ENCODE results near the gene TJP3. TPM values are rescaled to one million over a fixed set of nuclear protein-coding genes. Genes with fewer than 3 reads are reported as not detected.
A peak's percentile ranks its signal among the peaks of the same experiment; 100 is the strongest.
"Not testable (repeated sequence)": the region's sequence is repeated elsewhere in the genome, so short reads cannot be mapped to it uniquely, and the experiment has no call there.

TJP3 gene
- total RNA-seq, 1 experiment from 2014 or later = not detected

DNA sequence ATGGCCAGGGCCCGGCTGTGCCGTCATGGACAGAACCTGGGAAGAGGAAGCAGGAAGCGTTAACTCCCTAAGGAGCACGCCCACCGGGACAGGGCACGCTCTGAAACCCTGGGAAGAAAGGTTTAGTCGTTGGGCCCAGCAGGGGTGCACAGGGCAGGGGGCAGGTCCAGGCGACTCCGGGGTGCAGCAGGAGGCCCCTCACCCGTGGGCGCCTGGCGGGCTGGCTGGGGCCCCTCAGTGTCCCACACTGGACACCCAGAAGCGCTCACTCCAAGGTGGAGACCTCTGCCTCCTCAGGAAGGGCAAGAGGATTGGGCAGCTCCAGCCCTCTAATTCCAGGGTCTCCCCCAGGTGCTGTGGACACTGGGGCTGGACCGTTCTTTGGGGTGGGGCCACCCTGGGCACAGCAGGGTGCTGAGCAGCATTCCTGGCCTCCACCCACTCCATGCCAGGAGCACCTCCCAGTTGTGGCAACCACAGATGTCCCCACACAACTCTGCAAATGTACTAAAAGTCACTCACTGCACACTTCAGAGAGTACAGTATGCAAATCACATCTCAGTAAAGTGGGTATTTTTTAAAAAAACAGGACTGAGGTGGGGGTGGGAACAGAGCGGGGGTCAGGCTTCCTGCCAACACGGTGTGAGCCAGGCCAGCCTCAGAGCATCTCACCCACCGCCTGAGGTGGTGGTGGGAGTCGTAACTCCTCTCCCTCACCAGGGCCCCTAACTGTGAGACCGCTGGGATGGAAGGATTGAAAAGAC lies 43.1 kb upstream of the TJP3 start:
- H2AFZ ChIP-seq (ENCODE audit: low read length) = peak overlapping the region; percentile 44; the same call in 1 of the 2 replicates
- peaks cover 21% of the 10 kb centered on the region for H3K4me1 ChIP-seq (ENCODE audit: low read length)
- peak overlapping the region; percentile 69 for H3K9ac ChIP-seq (ENCODE audit: low read length)
- peak overlapping the region; percentile 60 for H3K4me3 ChIP-seq (ENCODE audit: low read length)
- no peaks in the 10 kb centered on the region for H3K79me2 ChIP-seq (ENCODE audit: low read length)
- no peaks in the 10 kb centered on the region for H3K36me3 ChIP-seq (ENCODE audit: insufficient read depth, low read length)
- no peaks in the 10 kb centered on the region for H3K9me2 ChIP-seq (replicated peaks; ENCODE audit: insufficient read depth, low read length)
- H3K27ac ChIP-seq (ENCODE audit: low read length) = peak overlapping the region; percentile 61
- no peaks in the 10 kb centered on the region for H3K27me3 ChIP-seq (ENCODE audit: low read length)
- H3K4me2 ChIP-seq (ENCODE audit: low read depth, low read length, poor library complexity, severe bottlenecking) = peak overlapping the region; percentile 79
- peak; percentile 84 for DNase-seq
- H3K9me3 ChIP-seq (ENCODE audit: low read length) = no peaks in the 10 kb centered on the region
- H4K20me1 ChIP-seq (ENCODE audit: insufficient read depth, low read depth, low read length) = peaks cover 19% of the 10 kb centered on the region; the same call in 1 of the 2 replicates

DNA sequence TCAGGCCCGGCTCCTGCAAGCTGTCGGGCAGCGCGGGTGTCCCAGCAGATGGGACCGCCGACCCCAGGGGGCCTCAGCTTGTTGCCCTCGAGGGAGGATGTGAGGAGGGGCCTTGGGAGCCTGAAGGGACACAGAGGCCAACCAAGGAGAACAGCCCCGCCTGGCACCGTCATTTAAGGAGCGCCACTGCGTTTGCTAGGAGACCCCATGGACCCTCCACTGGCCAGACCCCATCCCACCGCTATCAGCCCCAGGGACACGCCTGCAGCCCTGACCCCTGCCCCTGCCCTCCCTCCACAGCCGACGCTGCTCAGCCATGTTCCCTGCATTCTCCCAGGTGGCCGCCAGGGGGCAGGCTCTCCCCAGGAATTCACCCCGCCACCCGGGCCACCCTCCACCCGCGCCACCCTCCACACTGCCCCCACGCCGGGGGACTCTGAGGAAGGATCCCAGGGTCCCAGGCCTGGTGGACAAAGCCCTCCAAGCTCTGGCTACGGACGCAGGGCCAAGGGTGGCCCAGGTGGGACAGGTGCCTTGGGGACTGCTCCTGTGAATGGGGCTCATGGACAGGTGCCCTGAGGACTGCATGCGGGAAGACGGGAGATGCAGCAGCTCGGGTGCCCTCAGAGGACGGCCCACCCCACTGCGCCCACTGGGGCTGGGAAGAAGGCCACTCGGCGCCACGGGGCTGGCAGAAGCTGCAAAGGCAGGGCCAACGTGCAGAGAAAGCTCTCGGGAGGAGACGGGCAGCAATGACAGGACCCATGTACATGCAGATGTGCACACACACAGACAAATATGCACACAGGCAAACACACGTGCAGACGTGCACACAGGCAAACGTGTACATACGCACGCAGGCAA lies 42.3 kb upstream of the TJP3 start:
- DNase-seq = peak; percentile 76
- Histone ChIP-seq H3K36me3 (ENCODE audit: insufficient read depth, low read length) (no peaks in the 10 kb centered on the region), H3K4me1 (ENCODE audit: low read length) (peaks cover 21% of the 10 kb centered on the region), H3K4me2 (ENCODE audit: low read depth, low read length, poor library complexity, severe bottlenecking) (peak overlapping the region; percentile 79), H3K9ac (ENCODE audit: low read length) (peak overlapping the region; percentile 69), H3K79me2 (ENCODE audit: low read length) (no peaks in the 10 kb centered on the region), H3K27me3 (ENCODE audit: low read length) (no peaks in the 10 kb centered on the region), H3K9me2 (replicated peaks; ENCODE audit: insufficient read depth, low read length) (no peaks in the 10 kb centered on the region), H2AFZ (ENCODE audit: low read length) (peak overlapping the region; percentile 44; the same call in 1 of the 2 replicates), H3K9me3 (ENCODE audit: low read length) (no peaks in the 10 kb centered on the region), H3K27ac (ENCODE audit: low read length) (peak overlapping the region; percentile 61), H3K4me3 (ENCODE audit: low read length) (peak overlapping the region; percentile 60), H4K20me1 (ENCODE audit: insufficient read depth, low read depth, low read length) (peaks cover 19% of the 10 kb centered on the region; the same call in 1 of the 2 replicates)

DNA sequence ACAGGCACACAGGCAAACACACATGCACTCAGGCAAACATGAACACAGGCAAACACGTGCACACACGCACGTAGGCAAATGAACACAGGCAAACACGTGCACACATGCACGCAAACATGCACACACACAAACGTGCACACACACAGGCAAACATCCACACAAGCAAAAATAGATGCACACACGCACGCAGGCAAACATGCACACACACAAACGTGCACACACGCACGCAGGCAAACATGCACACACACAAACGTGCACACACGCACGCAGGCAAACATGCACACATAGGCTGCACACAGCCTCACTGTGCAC lies 41.7 kb upstream of the TJP3 start:
- DNase-seq; H3K36me3 ChIP-seq (ENCODE audit: insufficient read depth, low read length); H3K79me2 ChIP-seq (ENCODE audit: low read length); H3K4me3 ChIP-seq (ENCODE audit: low read length); H3K9me3 ChIP-seq (ENCODE audit: low read length); H3K4me2 ChIP-seq (ENCODE audit: low read depth, low read length, poor library complexity, severe bottlenecking); H3K9me2 ChIP-seq (replicated peaks; ENCODE audit: insufficient read depth, low read length); H3K9ac ChIP-seq (ENCODE audit: low read length); H3K27me3 ChIP-seq (ENCODE audit: low read length); H2AFZ ChIP-seq (ENCODE audit: low read length); H3K27ac ChIP-seq (ENCODE audit: low read length): not testable (repeated sequence)
- Histone ChIP-seq H3K4me1 (ENCODE audit: low read length) (peaks cover 24% of the 10 kb centered on the region), H4K20me1 (ENCODE audit: insufficient read depth, low read depth, low read length) (peaks cover 24% of the 10 kb centered on the region; the same call in 1 of the 2 replicates)

DNA sequence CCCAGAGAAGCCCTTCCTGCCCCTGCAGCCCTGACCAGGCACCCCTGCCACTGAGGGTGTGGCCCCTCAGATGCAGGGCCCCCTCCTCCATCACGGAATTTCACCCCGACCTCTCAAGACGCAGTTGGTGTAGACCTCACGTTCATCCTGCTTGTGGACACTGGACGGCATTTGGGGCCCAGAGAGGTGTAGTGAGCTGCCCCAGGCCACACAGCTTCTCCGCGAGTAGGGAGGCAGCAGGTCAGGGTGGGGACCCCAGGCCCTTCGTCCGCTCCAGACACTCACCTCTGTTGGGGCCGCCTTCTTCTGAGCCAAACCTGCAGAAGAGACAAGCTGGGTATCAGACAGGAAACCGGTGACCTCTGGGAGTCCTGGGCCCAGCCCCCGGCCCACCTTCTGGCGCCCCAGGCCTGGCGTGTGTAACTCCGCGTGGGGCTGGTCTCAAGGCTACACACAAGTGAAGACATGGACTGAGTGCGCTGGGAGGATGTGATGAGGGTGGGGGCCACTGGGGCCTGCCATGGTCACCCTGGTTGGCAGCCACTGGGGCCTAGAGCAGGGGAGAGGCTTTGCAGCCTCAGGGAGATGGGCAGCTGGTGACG lies 41.0 kb upstream of the TJP3 start:
- DNase-seq = no peak
- peaks cover 29% of the 10 kb centered on the region; the same call in 1 of the 2 replicates for H4K20me1 ChIP-seq (ENCODE audit: insufficient read depth, low read depth, low read length)

DNA sequence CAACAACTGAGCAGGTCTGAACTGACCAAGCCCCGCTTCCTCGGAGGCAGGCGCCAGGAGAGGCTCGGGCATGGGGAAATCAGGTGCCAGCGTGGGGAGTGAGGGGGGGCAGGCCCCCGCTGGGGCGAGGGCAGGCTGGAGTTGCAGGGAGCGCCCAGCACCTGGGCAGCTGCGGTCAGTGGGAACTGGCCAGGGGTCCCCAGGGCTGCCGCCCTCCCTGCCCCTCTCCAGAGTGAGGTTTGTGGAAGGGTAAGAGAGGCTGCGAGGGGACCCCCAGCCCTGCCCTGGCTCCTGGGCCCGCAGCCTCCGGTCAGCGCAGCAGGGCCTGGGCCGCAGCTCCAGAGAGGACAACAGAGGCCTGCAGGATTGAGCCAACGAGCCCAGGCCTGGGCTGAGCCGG lies 40.4 kb upstream of the TJP3 start:
- Histone ChIP-seq H3K36me3 (ENCODE audit: insufficient read depth, low read length) (no peaks in the 10 kb centered on the region), H3K9me2 (replicated peaks; ENCODE audit: insufficient read depth, low read length) (no peaks in the 10 kb centered on the region), H4K20me1 (ENCODE audit: insufficient read depth, low read depth, low read length) (peaks cover 34% of the 10 kb centered on the region; the same call in 1 of the 2 replicates), H3K9me3 (ENCODE audit: low read length) (no peaks in the 10 kb centered on the region), H3K27me3 (ENCODE audit: low read length) (no peaks in the 10 kb centered on the region), H3K4me1 (ENCODE audit: low read length) (peaks cover 30% of the 10 kb centered on the region), H2AFZ (ENCODE audit: low read length) (no peak overlapping the region), H3K4me3 (ENCODE audit: low read length) (no peak overlapping the region), H3K79me2 (ENCODE audit: low read length) (no peaks in the 10 kb centered on the region), H3K9ac (ENCODE audit: low read length) (no peak overlapping the region), H3K27ac (ENCODE audit: low read length) (no peak overlapping the region), H3K4me2 (ENCODE audit: low read depth, low read length, poor library complexity, severe bottlenecking) (no peak overlapping the region)
- no peak for DNase-seq

More for the DNA sequence above, 41.0 kb upstream of the TJP3 start:
- H3K9me2 ChIP-seq (replicated peaks; ENCODE audit: insufficient read depth, low read length) = no peaks in the 10 kb centered on the region
- H3K9ac ChIP-seq (ENCODE audit: low read length) = no peak overlapping the region
- H3K4me2 ChIP-seq (ENCODE audit: low read depth, low read length, poor library complexity, severe bottlenecking) = no peak overlapping the region
- no peaks in the 10 kb centered on the region for H3K79me2 ChIP-seq (ENCODE audit: low read length)
- H3K27ac ChIP-seq (ENCODE audit: low read length) = no peak overlapping the region
- H3K4me3 ChIP-seq (ENCODE audit: low read length) = no peak overlapping the region
- H3K27me3 ChIP-seq (ENCODE audit: low read length) = no peaks in the 10 kb centered on the region
- H3K9me3 ChIP-seq (ENCODE audit: low read length) = no peaks in the 10 kb centered on the region
- H2AFZ ChIP-seq (ENCODE audit: low read length) = no peak overlapping the region
- H3K4me1 ChIP-seq (ENCODE audit: low read length) = peaks cover 30% of the 10 kb centered on the region
- H3K36me3 ChIP-seq (ENCODE audit: insufficient read depth, low read length) = no peaks in the 10 kb centered on the region

DNA sequence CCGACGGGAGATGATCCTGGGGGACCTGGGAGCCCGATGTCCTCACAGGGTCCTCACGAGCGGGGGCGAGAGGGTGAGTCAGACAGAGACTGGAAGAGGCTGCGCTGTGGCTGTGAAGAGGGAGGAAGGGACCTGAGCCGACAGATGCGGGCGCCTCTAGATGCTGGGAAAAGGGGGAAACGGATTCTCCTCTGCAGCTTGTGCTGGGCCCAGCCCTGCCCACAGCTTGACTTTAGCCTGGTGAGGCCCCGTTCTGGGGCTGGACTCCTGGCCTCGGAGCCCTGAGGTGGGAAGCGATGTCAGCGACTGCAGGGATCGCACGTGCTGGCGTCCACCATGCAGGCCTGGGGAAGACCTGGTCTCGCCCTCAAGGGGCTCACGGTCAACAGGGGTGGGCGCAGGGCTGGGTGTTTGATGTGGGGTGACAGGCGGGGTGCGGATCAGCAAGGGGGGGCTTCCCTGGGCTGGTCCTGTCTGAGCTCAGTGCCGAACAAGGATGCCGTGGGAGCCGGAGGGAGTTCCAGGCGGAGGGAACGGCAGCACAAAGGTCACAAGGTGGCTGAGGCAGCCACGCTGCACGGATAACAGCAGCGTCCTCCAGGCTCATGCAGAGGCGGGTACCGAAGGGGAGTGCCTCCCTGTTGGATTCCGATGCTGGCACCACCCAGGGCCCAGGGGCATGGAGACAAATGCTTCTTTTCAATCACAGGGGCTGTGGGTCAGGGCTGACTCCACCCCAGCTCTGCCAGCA lies 39.7 kb upstream of the TJP3 start:
- no peaks in the 10 kb centered on the region for H3K79me2 ChIP-seq (ENCODE audit: low read length)
- no peak overlapping the region for H3K4me2 ChIP-seq (ENCODE audit: low read depth, low read length, poor library complexity, severe bottlenecking)
- peaks cover 34% of the 10 kb centered on the region; the same call in 1 of the 2 replicates for H4K20me1 ChIP-seq (ENCODE audit: insufficient read depth, low read depth, low read length)
- DNase-seq = no peak
- H3K9me2 ChIP-seq (replicated peaks; ENCODE audit: insufficient read depth, low read length) = no peaks in the 10 kb centered on the region
- H3K4me1 ChIP-seq (ENCODE audit: low read length) = peaks cover 30% of the 10 kb centered on the region
- H2AFZ ChIP-seq (ENCODE audit: low read length) = no peak overlapping the region
- H3K9ac ChIP-seq (ENCODE audit: low read length) = no peak overlapping the region
- no peaks in the 10 kb centered on the region for H3K27me3 ChIP-seq (ENCODE audit: low read length)
- H3K9me3 ChIP-seq (ENCODE audit: low read length) = no peaks in the 10 kb centered on the region
- no peak overlapping the region for H3K27ac ChIP-seq (ENCODE audit: low read length)
- no peaks in the 10 kb centered on the region for H3K36me3 ChIP-seq (ENCODE audit: insufficient read depth, low read length)
- no peak overlapping the region for H3K4me3 ChIP-seq (ENCODE audit: low read length)

DNA sequence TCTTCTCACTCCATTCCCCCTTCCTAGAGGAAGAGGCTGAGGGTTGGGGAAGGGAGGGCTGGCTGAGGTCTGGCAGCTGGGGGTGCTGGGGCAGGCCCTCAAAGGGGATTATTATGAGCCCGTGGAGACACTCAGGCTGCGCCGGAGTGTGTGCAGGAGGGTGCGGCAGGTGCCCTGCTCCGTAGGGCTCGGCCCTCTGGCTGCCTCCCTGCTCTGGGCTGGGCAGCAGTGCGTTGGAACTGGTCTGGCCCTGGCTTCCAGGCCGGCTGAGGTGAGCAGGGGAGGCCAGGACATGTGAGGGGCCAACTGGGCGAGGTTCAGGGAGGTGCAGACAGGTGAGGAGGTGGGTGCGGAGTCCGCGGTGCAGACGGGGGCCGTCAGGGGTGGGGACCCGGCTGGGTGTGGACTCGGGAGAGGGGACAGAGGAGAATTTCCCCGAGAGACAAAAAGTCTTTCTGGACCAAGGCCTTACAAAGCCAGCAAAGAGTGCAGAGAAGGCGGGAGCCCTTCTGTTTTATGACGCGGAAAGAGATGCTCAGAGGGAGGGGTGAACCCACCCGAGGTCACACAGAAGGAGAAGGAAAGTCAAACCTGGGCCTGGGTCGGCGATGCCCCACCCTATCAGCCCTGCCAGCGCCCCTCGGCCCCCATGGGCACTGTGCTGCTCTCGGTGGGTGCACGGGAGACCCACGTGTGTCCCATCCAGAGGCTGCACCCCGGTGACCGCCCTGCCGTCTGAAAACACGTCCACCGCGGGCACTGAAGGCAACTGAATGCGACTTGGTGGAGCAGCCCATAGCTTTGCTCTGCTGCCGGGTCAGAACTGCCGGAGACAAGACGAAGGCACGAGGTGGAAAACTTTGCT lies 38.9 kb upstream of the TJP3 start:
- H3K27me3 ChIP-seq (ENCODE audit: low read length) = no peaks in the 10 kb centered on the region
- H3K9ac ChIP-seq (ENCODE audit: low read length) = no peak overlapping the region
- H2AFZ ChIP-seq (ENCODE audit: low read length) = no peak overlapping the region
- no peak overlapping the region for H3K4me3 ChIP-seq (ENCODE audit: low read length)
- H3K4me2 ChIP-seq (ENCODE audit: low read depth, low read length, poor library complexity, severe bottlenecking) = no peak overlapping the region
- H3K27ac ChIP-seq (ENCODE audit: low read length) = no peak overlapping the region
- no peaks in the 10 kb centered on the region for H3K79me2 ChIP-seq (ENCODE audit: low read length)
- H3K4me1 ChIP-seq (ENCODE audit: low read length) = peaks cover 29% of the 10 kb centered on the region
- H3K9me3 ChIP-seq (ENCODE audit: low read length) = no peaks in the 10 kb centered on the region; the same call in 1 of the 2 replicates
- H4K20me1 ChIP-seq (ENCODE audit: insufficient read depth, low read depth, low read length) = peaks cover 34% of the 10 kb centered on the region; the same call in 1 of the 2 replicates
- H3K36me3 ChIP-seq (ENCODE audit: insufficient read depth, low read length) = no peaks in the 10 kb centered on the region
- no peak for DNase-seq
- H3K9me2 ChIP-seq (replicated peaks; ENCODE audit: insufficient read depth, low read length) = no peaks in the 10 kb centered on the region

Data from Karpas-422 (cell line).